HCT116 (cell line): Measurements from ENCODE around the gene RXRA. TPM values are rescaled to one million over a fixed set of nuclear protein-coding genes. Genes with fewer than 3 reads are reported as not detected.

Experiments
- ATAC-seq: fragments of 200-7000 bp; cut with Tn5 transposase; 2 replicates; pipeline ENCODE4 v1.9.1; 2020; ENCODE audit warnings: mild to moderate bottlenecking, moderate library complexity
- BruUV-seq: library from RNA; stranded (reverse); fragments of 400-500 nt; replicated peaks from 2 replicates; lab custom pipeline; 2021; lab: Mats Ljungman, UMichigan
- CTCF ChIA-PET: fragments of 300-600 bp; sonication (Branson Sonifier 250); formaldehyde crosslinking; loops from one replicate; lab custom pipeline; 2021; ENCODE audit warnings: antibody characterized with exemption; lab: Charles Lee
- POLR2A ChIA-PET: fragments of 300-600, 350-600 bp; sonication (Branson Sonifier 250); formaldehyde crosslinking; loops from one replicate; lab custom pipeline; 2021; ENCODE audit warnings: antibody characterized with exemption; lab: Charles Lee
- RAD21 ChIA-PET, 2 experiments: fragments of 300-600 bp; sonication (Branson Sonifier 250); formaldehyde crosslinking; loops; one replicate each; lab custom pipeline; 2023; ENCODE audit warnings: low total read pairs in 2 of 2; ENCODE audit not compliant: uncharacterized antibody in 2 of 2, unreplicated experiment in 2 of 2, low non-redundant PET in 1 of 2; lab: Charles Lee
- DNase-seq: peaks from one replicate; pipeline ENCODE4 v3.0.0-alpha.2; 2010; ENCODE audit warnings: low read depth, low spot score
- H2AFZ ChIP-seq: fragments of 200-600 bp; shearing (Covaris generic), sonication (generic); 2 replicates; pipeline ENCODE4 v1.6.1; 2017; ENCODE audit warnings: low read depth, mixed run types, mixed read lengths, antibody characterized with exemption, low read length; ENCODE audit not compliant: poor library complexity, severe bottlenecking
- H3K27ac ChIP-seq: 2 replicates; pipeline ENCODE4 v1.5.1; 2012; ENCODE audit warnings: low read depth, low read length
- H3K27me3 ChIP-seq: fragments of 200-600 bp; sonication (generic); 2 replicates; pipeline ENCODE4 v1.6.1; 2016; ENCODE audit warnings: mixed run types, low read length, mixed read lengths; ENCODE audit not compliant: insufficient read depth
- H3K36me3 ChIP-seq, 2 experiments: fragments of 200-500 bp in 1 of 2; fragments of 200-600 bp in 1 of 2; sonication (Bioruptor generic) in 1 of 2; sonication (generic) in 1 of 2; 2 replicates each; pipeline versions ENCODE4 v1.5.1 to v1.6.1; 2014 to 2016; ENCODE audit warnings: low read length in 2 of 2, inconsistent platforms in 1 of 2, mixed read lengths in 1 of 2, mixed run types in 1 of 2; ENCODE audit not compliant: insufficient read depth in 2 of 2, control insufficient read depth in 1 of 2
- H3K4me1 ChIP-seq, 2 experiments: fragments of 200-600 bp in 1 of 2; sonication (generic) in 1 of 2; 2 replicates each; pipeline versions ENCODE4 v1.5.1 to v1.6.1; 2012 to 2017; ENCODE audit warnings: low read length in 2 of 2, inconsistent platforms in 1 of 2, mild to moderate bottlenecking in 1 of 2, mixed read lengths in 1 of 2, mixed run types in 1 of 2, moderate library complexity in 1 of 2; ENCODE audit not compliant: insufficient read depth in 2 of 2, control insufficient read depth in 1 of 2
- H3K4me2 ChIP-seq: fragments of 200-600 bp; sonication (generic); 2 replicates; pipeline ENCODE4 v1.6.1; 2017; ENCODE audit warnings: mixed run types, low read length, mixed read lengths
- H3K4me3 ChIP-seq, 2 experiments: fragments of 200-600 bp in 1 of 2; sonication (generic) in 1 of 2; replicated peaks in 1 of 2; 2 replicates each; pipeline ENCODE4 v1.5.1; 2011 to 2016; ENCODE audit warnings: low read length in 2 of 2, control low read depth in 1 of 2, low read depth in 1 of 2, mild to moderate bottlenecking in 1 of 2, mixed read lengths in 1 of 2, mixed run types in 1 of 2
- H3K79me2 ChIP-seq: fragments of 200-600 bp; sonication (generic); 2 replicates; pipeline ENCODE4 v1.6.1; 2017; ENCODE audit warnings: mild to moderate bottlenecking, mixed run types, low read length, moderate library complexity, mixed read lengths; ENCODE audit not compliant: insufficient read depth
- H3K9ac ChIP-seq: fragments of 200-600 bp; sonication (generic); 2 replicates; pipeline ENCODE4 v1.6.1; 2016; ENCODE audit warnings: low read length, mixed read lengths
- H3K9me2 ChIP-seq: fragments of 200-600 bp; sonication (generic), shearing (Covaris generic); 2 replicates; pipeline ENCODE4 v1.6.1; 2017; ENCODE audit warnings: mixed run types, mild to moderate bottlenecking, moderate library complexity; ENCODE audit not compliant: insufficient read depth
- H3K9me3 ChIP-seq, 2 experiments: fragments of 200-500 bp in 1 of 2; fragments of 200-600 bp in 1 of 2; sonication (Bioruptor generic) in 1 of 2; sonication (generic) in 1 of 2; 2 replicates each; pipeline ENCODE4 v1.6.1; 2014 to 2017; ENCODE audit warnings: low read length in 2 of 2, mixed read lengths in 2 of 2, inconsistent platforms in 1 of 2, low read depth in 1 of 2, mild to moderate bottlenecking in 1 of 2, mixed run types in 1 of 2, moderate library complexity in 1 of 2; ENCODE audit not compliant: control insufficient read depth in 1 of 2, insufficient read depth in 1 of 2
- H4K20me1 ChIP-seq: fragments of 200-600 bp; sonication (generic), shearing (Covaris generic); 2 replicates; pipeline ENCODE4 v1.6.1; 2017; ENCODE audit warnings: mixed run types, mild to moderate bottlenecking, moderate library complexity; ENCODE audit not compliant: insufficient read depth
- CBX3 ChIP-seq: IDR thresholded peaks from 2 replicates; pipeline ENCODE4 v1.6.1; 2012; ENCODE audit warnings: low read depth
- EZH2 ChIP-seq: fragments of 200-600 bp; sonication (generic); IDR thresholded peaks from 2 replicates; pipeline ENCODE4 v1.6.1; 2017; ENCODE audit warnings: antibody characterized with exemption, mixed run types
- POLR2A ChIP-seq: IDR thresholded peaks from 2 replicates; pipeline ENCODE4 v1.7.0; 2011; ENCODE audit warnings: borderline replicate concordance; ENCODE audit not compliant: insufficient read depth, insufficient read length; ENCODE audit errors: extremely low read depth
- RAD21 ChIP-seq: IDR thresholded peaks from 2 replicates; pipeline ENCODE4 v1.6.1; 2012; ENCODE audit warnings: low read depth, mild to moderate bottlenecking
- SIN3A ChIP-seq: IDR thresholded peaks from 2 replicates; pipeline ENCODE4 v1.6.1; 2012; ENCODE audit warnings: low read depth
- TCF7L2 ChIP-seq: IDR thresholded peaks from 2 replicates; pipeline ENCODE4 v1.7.0; 2011; ENCODE audit warnings: borderline replicate concordance, inconsistent platforms; ENCODE audit not compliant: insufficient read depth, insufficient read length; ENCODE audit errors: extremely low read depth
- ZFX ChIP-seq: fragments of 450-650 bp; IDR thresholded peaks from 2 replicates; pipeline ENCODE4 v1.6.1; 2017
- ZNF274 ChIP-seq: fragments of 200-500 bp; sonication (Bioruptor generic); IDR thresholded peaks from 2 replicates; pipeline ENCODE4 v1.6.1; 2014; ENCODE audit warnings: mild to moderate bottlenecking, low read depth, low read length, inconsistent platforms
- intact Hi-C: fragments of 100-400 bp; cut with micrococcal nuclease; formaldehyde crosslinking; loops from 2 replicates; pipeline ENCODE4 v1.10.0; 2022
- total RNA-seq: library from RNA; stranded (reverse); gene quantifications from one replicate; pipeline ENCODE4 v1.2.1, GENCODE V29; 2021; ENCODE audit not compliant: unreplicated experiment
- TF ChIP-seq, protein P1 (sequence below), 3 experiments: fragments of 200-600 bp in 1 of 3; sonication (generic) in 1 of 3; IDR thresholded peaks in 2 of 3; conservative IDR thresholded peaks in 1 of 3; 2 replicates each; pipeline ENCODE4 v1.5.1; 2012 to 2017; ENCODE audit warnings: low read depth in 2 of 3, low read length in 2 of 3, antibody characterized with exemption in 1 of 3, borderline replicate concordance in 1 of 3, control low read depth in 1 of 3, mild to moderate bottlenecking in 1 of 3, mixed read lengths in 1 of 3, mixed run types in 1 of 3, moderate library complexity in 1 of 3; ENCODE audit not compliant: insufficient read depth in 1 of 3

Gene RXRA
- total RNA-seq, 1 experiment from 2014 or later, result 43.9 TPM

DNA sequence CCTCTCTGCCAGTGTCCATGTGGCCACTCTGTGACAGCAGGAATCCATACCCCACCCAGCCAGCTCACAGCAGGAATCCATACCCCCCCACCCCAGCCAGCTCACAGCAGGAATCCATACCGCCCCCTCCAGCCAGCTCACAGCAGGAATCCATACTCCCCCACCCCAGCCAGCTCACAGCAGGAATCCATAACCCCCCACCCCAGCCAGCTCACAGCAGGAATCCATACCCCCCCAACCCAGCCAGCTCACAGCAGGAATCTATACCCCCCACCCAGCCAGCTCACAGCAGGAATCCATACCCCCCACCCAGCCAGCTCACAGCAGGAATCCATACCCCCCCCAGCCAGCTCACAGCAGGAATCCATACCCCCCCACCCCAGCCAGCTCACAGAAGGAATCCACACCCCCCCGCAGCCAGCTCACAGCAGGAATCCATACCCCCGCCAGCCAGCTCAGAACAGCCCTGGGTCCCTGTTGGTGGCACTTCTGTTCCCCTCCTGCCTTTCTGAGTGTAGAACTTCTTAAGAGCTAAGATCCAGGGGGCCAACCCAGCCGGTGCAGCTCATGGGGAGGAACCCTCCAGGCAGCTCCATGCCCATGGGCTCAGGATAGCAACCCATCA is 8.4 kb upstream of the RXRA start:
- DNase-seq, result no peak
- no peaks in the 10 kb centered on the region for H3K79me2 ChIP-seq
- H4K20me1 ChIP-seq, result no peaks in the 10 kb centered on the region
- BruUV-seq, result no TSS peak
- TF ChIP-seq ZFX (no peak), RAD21 (no peak), SIN3A (no peak), ZNF274 (no peak), CBX3 (no peak), EZH2 (no peak), TCF7L2 (no peak), POLR2A (no peak)
- TF ChIP-seq, protein P1, sequence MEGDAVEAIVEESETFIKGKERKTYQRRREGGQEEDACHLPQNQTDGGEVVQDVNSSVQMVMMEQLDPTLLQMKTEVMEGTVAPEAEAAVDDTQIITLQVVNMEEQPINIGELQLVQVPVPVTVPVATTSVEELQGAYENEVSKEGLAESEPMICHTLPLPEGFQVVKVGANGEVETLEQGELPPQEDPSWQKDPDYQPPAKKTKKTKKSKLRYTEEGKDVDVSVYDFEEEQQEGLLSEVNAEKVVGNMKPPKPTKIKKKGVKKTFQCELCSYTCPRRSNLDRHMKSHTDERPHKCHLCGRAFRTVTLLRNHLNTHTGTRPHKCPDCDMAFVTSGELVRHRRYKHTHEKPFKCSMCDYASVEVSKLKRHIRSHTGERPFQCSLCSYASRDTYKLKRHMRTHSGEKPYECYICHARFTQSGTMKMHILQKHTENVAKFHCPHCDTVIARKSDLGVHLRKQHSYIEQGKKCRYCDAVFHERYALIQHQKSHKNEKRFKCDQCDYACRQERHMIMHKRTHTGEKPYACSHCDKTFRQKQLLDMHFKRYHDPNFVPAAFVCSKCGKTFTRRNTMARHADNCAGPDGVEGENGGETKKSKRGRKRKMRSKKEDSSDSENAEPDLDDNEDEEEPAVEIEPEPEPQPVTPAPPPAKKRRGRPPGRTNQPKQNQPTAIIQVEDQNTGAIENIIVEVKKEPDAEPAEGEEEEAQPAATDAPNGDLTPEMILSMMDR (IDR thresholded peaks at IDR 0.05 in 2 of 3, conservative IDR thresholded peaks at IDR 0.05 in 1 of 3; ENCODE audit: borderline replicate concordance in 1 of 3, insufficient read depth in 1 of 3, low read depth in 2 of 3, low read length in 2 of 3), result no peak
- H3K9me2 ChIP-seq, result no peaks in the 10 kb centered on the region
- H2AFZ ChIP-seq, result no peak overlapping the region
- no peak overlapping the region for H3K4me3 ChIP-seq
- H3K9ac ChIP-seq, result no peak overlapping the region
- RAD21 ChIA-PET, result no interaction called here
- H3K36me3 ChIP-seq, result no peaks in the 10 kb centered on the region
- CTCF ChIA-PET, result no interaction called here
- no peak overlapping the region for H3K4me2 ChIP-seq
- POLR2A ChIA-PET, result no interaction called here
- ATAC-seq, result no peak
- no peaks in the 10 kb centered on the region for H3K9me3 ChIP-seq
- intact Hi-C loops, result no loop called here
- H3K27me3 ChIP-seq, result no peaks in the 10 kb centered on the region
- peaks cover 0 to 5% of the 10 kb centered on the region in 2 experiments; a peak in 2 of 4 replicates for H3K4me1 ChIP-seq
- H3K27ac ChIP-seq, result no peak overlapping the region
